HUES6 (cell line): ENCODE results near the gene TLR7.

Source experiments
- H3K27ac ChIP-seq: 2 replicates; pipeline ENCODE4 v1.7.0; 2013; ENCODE audit warnings: low read depth, mild to moderate bottlenecking, low read length, inconsistent platforms
- H3K27me3 ChIP-seq: 2 replicates; pipeline ENCODE4 v1.6.1; 2013; ENCODE audit warnings: low read length; ENCODE audit not compliant: control insufficient read depth, insufficient read depth
- H3K36me3 ChIP-seq: 2 replicates; pipeline ENCODE4 v1.6.1; 2013; ENCODE audit warnings: low read length; ENCODE audit not compliant: control insufficient read depth, insufficient read depth
- H3K4me1 ChIP-seq: 2 replicates; pipeline ENCODE4 v1.6.1; 2013; ENCODE audit warnings: low read length; ENCODE audit not compliant: control insufficient read depth, insufficient read depth
- H3K4me3 ChIP-seq: 2 replicates; pipeline ENCODE4 v1.5.1; 2013; ENCODE audit warnings: low read depth, low read length
- H3K9ac ChIP-seq: one replicate; pipeline ENCODE4 v1.6.1; 2013; ENCODE audit warnings: mild to moderate bottlenecking, low read length
- H3K9me3 ChIP-seq: 2 replicates; pipeline ENCODE4 v1.6.1; 2013; ENCODE audit warnings: low read depth, low read length; ENCODE audit not compliant: control insufficient read depth, insufficient read depth

Gene TLR7

DNA sequence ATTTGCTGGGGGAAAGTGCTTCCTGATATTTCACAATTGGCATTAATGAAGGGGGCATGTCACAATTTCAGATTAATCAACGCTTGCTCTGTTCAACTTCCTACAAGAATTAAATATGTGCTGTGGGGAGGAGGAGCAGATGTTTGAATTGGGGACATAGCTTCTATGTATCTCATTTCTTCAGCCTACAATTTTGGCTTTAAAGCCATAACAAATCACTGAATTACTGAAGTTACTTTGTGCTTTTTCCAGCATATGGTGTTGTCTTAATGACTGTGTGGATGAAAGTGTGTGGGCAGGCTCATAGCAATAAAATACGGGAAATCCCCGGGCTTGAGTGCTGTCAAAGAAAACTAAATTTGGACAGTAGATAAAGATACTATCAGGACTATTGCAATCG is 813 bp downstream of the TLR7 start:
- peaks cover 20% of the 10 kb centered on the region for H3K4me1 ChIP-seq
- H3K9ac ChIP-seq = no peak overlapping the region
- H3K27me3 ChIP-seq = no peaks in the 10 kb centered on the region; the same call in 1 of the 2 replicates
- no peaks in the 10 kb centered on the region for H3K36me3 ChIP-seq
- H3K27ac ChIP-seq = no peak overlapping the region
- H3K9me3 ChIP-seq = peaks cover 25% of the 10 kb centered on the region
- H3K4me3 ChIP-seq = no peak overlapping the region

DNA sequence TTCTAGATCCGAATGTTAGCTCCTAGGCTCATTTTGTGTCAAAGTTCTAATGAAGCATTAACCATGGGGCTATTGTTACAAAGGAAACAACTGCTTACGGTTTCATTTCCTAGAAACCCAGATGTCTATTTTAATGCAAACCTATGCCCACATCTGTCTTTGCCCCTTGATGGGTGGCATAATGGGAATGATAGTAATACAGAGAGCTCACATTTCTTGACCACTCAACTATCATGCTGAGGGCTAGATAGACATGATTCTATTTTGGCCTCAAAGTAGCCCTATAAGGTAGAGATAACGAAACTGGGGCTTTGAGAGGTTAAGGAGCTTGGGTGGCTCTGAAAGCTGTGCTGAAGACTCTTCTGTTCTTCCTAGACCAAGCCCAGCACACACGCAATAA is 1.9 kb downstream of the TLR7 start:
- H3K4me1 ChIP-seq = peaks cover 21% of the 10 kb centered on the region
- H3K9me3 ChIP-seq = peaks cover 24% of the 10 kb centered on the region
- no peaks in the 10 kb centered on the region; the same call in 1 of the 2 replicates for H3K27me3 ChIP-seq
- no peak overlapping the region for H3K9ac ChIP-seq
- H3K4me3 ChIP-seq = no peak overlapping the region
- no peaks in the 10 kb centered on the region for H3K36me3 ChIP-seq
- no peak overlapping the region for H3K27ac ChIP-seq

DNA sequence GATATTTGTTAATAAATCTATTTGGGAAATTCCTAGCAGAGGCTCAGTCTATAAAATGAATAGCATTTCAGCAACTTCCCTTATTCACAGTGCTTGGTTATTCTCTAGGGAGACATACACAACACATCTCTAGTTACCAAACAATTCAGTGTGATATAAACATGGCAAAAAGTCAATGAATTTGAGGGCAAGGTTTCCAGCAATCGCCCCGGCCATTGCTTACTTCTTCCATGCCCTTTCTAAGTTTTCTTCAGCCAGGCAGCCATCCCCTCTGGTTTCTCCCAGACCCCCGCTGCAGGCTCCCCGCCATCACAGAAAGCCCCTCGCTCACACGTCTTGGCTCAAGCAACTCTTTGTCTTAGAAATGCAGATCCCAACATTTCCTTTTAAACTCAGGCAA is 4.4 kb downstream of the TLR7 start:
- H3K9me3 ChIP-seq = peaks cover 3% of the 10 kb centered on the region; the same call in 1 of the 2 replicates
- H3K4me1 ChIP-seq = peaks cover 21% of the 10 kb centered on the region
- H3K9ac ChIP-seq = no peak overlapping the region
- H3K36me3 ChIP-seq = no peaks in the 10 kb centered on the region
- no peak overlapping the region for H3K27ac ChIP-seq
- H3K27me3 ChIP-seq = no peaks in the 10 kb centered on the region; the same call in 1 of the 2 replicates
- H3K4me3 ChIP-seq = no peak overlapping the region

DNA sequence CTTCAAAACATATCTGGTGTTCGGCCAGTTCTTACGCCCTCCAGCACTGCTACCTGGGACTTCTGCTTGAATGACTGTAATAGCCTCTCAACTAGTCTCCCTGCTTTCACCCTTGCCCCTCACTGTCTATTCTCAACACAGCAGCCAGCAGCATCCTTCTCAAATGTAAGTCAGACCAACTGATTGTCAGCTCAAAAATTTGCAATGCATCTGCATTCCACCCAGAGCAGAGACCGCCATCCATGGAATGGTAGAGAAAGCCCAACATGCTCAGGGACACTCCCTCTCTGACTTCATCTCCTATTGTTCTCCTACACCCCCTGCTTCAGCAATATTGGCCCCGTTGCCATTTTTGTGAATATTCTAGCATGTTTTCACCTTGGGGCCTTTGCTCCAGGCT is 5.9 kb downstream of the TLR7 start:
- Histone ChIP-seq H3K36me3 (no peaks in the 10 kb centered on the region), H3K27ac (no peak overlapping the region), H3K27me3 (no peaks in the 10 kb centered on the region; the same call in 1 of the 2 replicates), H3K4me1 (peaks cover 15% of the 10 kb centered on the region), H3K9me3 (peaks cover 3% of the 10 kb centered on the region; the same call in 1 of the 2 replicates), H3K9ac (no peak overlapping the region), H3K4me3 (no peak overlapping the region)

DNA sequence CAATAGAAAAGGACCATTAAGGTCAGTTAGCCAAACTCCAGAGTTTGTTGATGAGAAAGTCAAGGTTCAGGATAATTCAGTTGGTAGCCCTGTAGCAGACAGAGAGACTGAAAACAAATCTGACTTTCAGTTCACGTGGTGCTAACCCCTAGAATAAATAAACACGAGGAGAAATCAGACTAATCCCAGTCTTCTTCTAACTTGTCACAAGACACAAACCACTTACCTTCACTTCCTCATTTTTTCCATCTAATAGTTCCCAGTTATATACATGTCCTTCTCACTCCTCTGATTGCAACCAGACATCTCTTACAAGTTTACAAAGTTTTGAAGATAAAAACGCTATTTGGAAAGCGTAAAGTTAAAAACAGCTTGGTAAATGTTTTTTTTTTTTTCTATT is 7.7 kb downstream of the TLR7 start:
- Histone ChIP-seq H3K4me1 (peaks cover 15% of the 10 kb centered on the region), H3K27me3 (no peaks in the 10 kb centered on the region; the same call in 1 of the 2 replicates), H3K4me3 (no peak overlapping the region), H3K9me3 (peaks cover 3% of the 10 kb centered on the region; the same call in 1 of the 2 replicates), H3K9ac (no peak overlapping the region), H3K27ac (no peak overlapping the region), H3K36me3 (no peaks in the 10 kb centered on the region)

DNA sequence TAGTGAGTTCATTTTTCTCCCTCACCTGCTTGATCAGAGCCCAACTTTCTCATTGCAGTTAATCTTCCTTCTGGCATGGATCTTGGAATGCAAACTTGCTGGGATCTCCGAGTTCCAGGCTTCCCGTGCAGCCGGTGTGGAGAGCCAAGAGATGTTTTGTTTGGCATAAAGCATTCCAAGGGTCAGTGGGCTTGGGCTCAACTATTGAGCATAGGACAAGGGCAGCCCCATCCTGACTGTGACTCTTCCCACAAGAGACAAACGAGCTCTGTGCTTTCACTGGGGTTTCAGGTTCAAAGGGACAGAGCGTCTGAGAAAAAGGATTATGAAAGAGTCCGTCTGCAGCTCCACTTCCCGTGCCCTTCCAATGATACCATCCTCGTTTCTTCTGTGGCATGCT is 10.5 kb downstream of the TLR7 start:
- Histone ChIP-seq H3K36me3 (no peaks in the 10 kb centered on the region), H3K27me3 (no peaks in the 10 kb centered on the region; the same call in 1 of the 2 replicates), H3K4me1 (peaks cover 4% of the 10 kb centered on the region; the same call in 1 of the 2 replicates), H3K9ac (no peak overlapping the region), H3K9me3 (no peaks in the 10 kb centered on the region), H3K27ac (no peak overlapping the region), H3K4me3 (no peak overlapping the region)

DNA sequence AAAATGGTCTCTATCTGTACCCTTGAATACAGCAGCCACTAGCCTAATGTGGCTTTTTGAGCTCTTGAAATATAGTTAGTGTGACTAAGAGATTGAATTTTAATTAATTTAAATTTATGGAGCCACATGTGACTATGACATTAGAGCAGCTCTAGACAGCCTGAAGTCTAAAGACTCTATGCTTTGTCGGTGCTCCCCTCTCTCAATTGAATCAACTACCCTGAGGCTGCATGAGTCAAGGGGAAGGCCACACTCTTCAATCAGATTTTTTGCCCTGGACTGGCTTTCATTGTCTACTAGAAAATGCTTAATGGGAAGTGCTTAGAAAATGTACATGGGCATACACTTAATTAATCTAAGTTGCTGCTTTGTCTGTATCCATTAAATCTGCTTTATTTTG is 11.7 kb downstream of the TLR7 start:
- H3K9me3 ChIP-seq = no peaks in the 10 kb centered on the region
- H3K27me3 ChIP-seq = no peaks in the 10 kb centered on the region; the same call in 1 of the 2 replicates
- H3K9ac ChIP-seq = no peak overlapping the region
- H3K36me3 ChIP-seq = no peaks in the 10 kb centered on the region
- H3K4me1 ChIP-seq = no peaks in the 10 kb centered on the region
- no peak overlapping the region for H3K4me3 ChIP-seq
- H3K27ac ChIP-seq = no peak overlapping the region

DNA sequence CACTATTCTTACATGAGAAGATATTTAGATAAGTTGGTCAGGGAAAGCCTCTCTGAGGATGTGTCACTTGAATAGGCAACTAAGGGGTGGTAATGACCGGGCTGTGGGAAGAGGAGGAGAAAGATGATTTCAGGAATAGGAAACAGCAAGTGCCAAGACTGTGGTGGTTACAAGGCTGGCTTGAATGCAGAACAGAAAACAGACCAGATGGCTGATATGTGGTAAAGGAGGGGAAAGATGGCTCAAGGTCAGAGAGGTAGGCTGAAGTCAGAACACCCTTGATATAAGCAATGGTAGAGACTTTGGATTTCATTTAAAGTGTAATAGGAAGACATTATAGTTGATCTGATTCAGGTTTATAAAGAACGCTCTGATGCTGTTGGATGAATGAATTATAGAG is 15.0 kb downstream of the TLR7 start:
- no peaks in the 10 kb centered on the region for H3K36me3 ChIP-seq
- H3K27ac ChIP-seq = no peak overlapping the region
- no peaks in the 10 kb centered on the region for H3K4me1 ChIP-seq
- no peaks in the 10 kb centered on the region for H3K9me3 ChIP-seq
- no peak overlapping the region for H3K4me3 ChIP-seq
- no peak overlapping the region for H3K9ac ChIP-seq
- H3K27me3 ChIP-seq = no peaks in the 10 kb centered on the region; the same call in 1 of the 2 replicates

DNA sequence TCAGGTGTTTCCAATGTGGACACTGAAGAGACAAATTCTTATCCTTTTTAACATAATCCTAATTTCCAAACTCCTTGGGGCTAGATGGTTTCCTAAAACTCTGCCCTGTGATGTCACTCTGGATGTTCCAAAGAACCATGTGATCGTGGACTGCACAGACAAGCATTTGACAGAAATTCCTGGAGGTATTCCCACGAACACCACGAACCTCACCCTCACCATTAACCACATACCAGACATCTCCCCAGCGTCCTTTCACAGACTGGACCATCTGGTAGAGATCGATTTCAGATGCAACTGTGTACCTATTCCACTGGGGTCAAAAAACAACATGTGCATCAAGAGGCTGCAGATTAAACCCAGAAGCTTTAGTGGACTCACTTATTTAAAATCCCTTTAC is 18.6 kb downstream of the TLR7 start:
- Histone ChIP-seq H3K36me3 (no peaks in the 10 kb centered on the region), H3K9me3 (no peaks in the 10 kb centered on the region), H3K27me3 (no peaks in the 10 kb centered on the region; the same call in 1 of the 2 replicates), H3K27ac (no peak overlapping the region), H3K4me3 (no peak overlapping the region), H3K4me1 (no peaks in the 10 kb centered on the region), H3K9ac (no peak overlapping the region)

DNA sequence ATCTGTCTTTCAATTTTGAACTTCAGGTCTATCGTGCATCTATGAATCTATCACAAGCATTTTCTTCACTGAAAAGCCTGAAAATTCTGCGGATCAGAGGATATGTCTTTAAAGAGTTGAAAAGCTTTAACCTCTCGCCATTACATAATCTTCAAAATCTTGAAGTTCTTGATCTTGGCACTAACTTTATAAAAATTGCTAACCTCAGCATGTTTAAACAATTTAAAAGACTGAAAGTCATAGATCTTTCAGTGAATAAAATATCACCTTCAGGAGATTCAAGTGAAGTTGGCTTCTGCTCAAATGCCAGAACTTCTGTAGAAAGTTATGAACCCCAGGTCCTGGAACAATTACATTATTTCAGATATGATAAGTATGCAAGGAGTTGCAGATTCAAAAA is 19.7 kb downstream of the TLR7 start:
- no peak overlapping the region for H3K27ac ChIP-seq
- no peaks in the 10 kb centered on the region for H3K9me3 ChIP-seq
- no peaks in the 10 kb centered on the region for H3K4me1 ChIP-seq
- H3K27me3 ChIP-seq = no peaks in the 10 kb centered on the region; the same call in 1 of the 2 replicates
- no peak overlapping the region for H3K4me3 ChIP-seq
- H3K36me3 ChIP-seq = no peaks in the 10 kb centered on the region
- no peak overlapping the region for H3K9ac ChIP-seq

DNA sequence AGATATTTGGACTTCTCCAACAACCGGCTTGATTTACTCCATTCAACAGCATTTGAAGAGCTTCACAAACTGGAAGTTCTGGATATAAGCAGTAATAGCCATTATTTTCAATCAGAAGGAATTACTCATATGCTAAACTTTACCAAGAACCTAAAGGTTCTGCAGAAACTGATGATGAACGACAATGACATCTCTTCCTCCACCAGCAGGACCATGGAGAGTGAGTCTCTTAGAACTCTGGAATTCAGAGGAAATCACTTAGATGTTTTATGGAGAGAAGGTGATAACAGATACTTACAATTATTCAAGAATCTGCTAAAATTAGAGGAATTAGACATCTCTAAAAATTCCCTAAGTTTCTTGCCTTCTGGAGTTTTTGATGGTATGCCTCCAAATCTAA is 20.3 kb downstream of the TLR7 start:
- H3K9ac ChIP-seq = no peak overlapping the region
- H3K4me1 ChIP-seq = no peaks in the 10 kb centered on the region

DNA sequence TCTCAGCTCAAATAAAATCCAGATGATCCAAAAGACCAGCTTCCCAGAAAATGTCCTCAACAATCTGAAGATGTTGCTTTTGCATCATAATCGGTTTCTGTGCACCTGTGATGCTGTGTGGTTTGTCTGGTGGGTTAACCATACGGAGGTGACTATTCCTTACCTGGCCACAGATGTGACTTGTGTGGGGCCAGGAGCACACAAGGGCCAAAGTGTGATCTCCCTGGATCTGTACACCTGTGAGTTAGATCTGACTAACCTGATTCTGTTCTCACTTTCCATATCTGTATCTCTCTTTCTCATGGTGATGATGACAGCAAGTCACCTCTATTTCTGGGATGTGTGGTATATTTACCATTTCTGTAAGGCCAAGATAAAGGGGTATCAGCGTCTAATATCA is 20.9 kb downstream of the TLR7 start:
- H3K9me3 ChIP-seq = no peaks in the 10 kb centered on the region
- no peaks in the 10 kb centered on the region; the same call in 1 of the 2 replicates for H3K27me3 ChIP-seq
- H3K4me3 ChIP-seq = no peak overlapping the region
- H3K27ac ChIP-seq = no peak overlapping the region
- no peaks in the 10 kb centered on the region for H3K4me1 ChIP-seq
- H3K9ac ChIP-seq = no peak overlapping the region
- H3K36me3 ChIP-seq = no peaks in the 10 kb centered on the region

More for the DNA sequence above, 20.3 kb downstream of the TLR7 start:
- Histone ChIP-seq H3K36me3 (no peaks in the 10 kb centered on the region), H3K27me3 (no peaks in the 10 kb centered on the region; the same call in 1 of the 2 replicates), H3K9me3 (no peaks in the 10 kb centered on the region), H3K4me3 (no peak overlapping the region), H3K27ac (no peak overlapping the region)
